ENCODE measurements around the gene EIF5.

EIF5 gene

GRCh38 chr14:103393676-103394626, 59.9 kb downstream of the EIF5 start:
- DNase-seq (ENCODE audit: low read depth, low spot score), result no peak

Measured in brain pericyte (primary cell).